HG03432 (cell line): ENCODE data around the gene MAP6.

Experiments used
- ATAC-seq: cut with Tn5 transposase; IDR thresholded peaks from one replicate; pipeline ENCODE4 v1.9.1; 2021; ENCODE audit warnings: mild to moderate bottlenecking, moderate library complexity; ENCODE audit not compliant: unreplicated experiment

The MAP6 gene

DNA sequence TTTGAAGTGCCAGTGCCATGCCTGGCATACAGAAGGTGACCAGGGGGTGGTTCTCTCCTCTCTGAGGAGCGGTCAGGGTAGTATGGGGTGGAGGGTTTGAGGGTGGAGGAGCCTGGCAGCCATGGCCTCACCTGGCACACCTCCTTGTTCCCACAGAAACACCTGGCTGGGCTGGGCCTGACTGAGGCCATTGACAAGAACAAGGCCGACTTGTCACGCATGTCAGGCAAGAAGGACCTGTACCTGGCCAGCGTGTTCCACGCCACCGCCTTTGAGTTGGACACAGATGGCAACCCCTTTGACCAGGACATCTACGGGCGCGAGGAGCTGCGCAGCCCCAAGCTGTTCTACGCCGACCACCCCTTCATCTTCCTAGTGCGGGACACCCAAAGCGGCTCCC, 97.2 kb downstream of the MAP6 start:
- no peak for ATAC-seq

DNA sequence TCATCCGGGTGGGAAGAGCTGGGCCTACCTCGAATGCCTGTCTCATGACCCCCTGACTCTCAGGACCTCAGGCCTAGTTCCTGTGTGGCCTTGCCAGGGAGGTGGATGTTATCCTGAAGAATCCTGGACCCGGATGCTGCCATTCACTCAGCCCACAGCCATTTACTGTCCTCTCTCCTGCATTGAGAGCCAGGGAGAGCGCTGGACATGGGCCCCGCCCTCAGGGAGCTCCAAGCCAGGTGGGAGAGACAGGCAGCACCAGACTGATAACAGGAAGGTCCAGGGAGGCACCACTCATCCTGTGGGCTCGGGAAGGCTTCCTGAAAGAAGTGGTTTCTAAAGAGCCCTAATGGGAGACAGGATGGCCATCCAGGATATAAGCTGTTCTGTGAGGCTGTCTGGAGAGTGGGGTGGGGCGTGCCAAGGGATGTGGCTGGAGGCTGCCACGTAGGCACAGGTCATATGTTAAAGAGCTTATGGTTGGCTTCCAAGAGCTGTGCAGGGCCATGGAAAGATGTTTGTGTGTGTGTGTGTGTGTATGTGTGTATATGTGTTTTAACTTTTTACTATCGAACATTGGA, 98.2 kb downstream of the MAP6 start:
- no peak for ATAC-seq

DNA sequence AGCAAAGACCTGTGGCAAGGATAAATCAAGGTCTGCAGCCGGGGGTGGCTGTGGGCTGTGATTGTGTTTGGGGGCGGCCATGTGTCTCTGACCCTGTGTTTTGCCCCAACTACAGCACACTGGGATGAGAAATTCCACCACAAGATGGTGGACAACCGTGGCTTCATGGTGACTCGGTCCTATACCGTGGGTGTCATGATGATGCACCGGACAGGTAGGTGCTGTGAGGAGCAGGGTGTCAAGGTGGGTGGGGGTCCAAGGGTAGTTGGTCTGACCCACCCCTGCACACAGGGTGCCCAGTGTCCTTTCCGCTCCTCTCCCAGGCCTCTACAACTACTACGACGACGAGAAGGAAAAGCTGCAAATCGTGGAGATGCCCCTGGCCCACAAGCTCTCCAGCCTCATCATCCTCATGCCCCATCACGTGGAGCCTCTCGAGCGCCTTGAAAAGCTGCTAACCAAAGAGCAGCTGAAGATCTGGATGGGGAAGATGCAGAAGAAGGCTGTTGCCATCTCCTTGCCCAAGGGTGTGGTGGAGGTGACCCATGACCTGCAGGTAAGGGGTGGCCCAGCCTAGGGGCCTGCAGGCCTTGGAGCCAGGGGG, 100.1 kb downstream of the MAP6 start:
- no peak for ATAC-seq

DNA sequence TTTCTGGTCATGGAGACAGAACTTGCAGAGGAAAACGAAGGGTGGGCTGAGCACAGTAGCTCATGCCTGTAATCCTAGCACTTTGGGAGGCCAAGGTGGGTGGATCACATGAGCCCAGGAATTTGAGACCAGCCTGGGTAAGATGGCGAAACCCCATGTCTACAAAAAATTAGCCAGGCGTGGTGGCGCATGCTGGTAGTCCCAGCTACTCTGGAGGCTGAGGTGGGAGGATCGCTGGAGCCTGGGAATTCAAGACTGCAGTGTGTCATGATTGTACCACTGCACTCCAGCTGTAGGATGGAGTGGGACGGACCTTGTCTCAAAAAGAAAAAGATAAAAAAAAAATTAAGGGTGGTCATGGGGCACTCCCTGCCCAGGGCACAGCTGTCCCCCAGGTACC, 100.9 kb downstream of the MAP6 start:
- ATAC-seq: no peak

DNA sequence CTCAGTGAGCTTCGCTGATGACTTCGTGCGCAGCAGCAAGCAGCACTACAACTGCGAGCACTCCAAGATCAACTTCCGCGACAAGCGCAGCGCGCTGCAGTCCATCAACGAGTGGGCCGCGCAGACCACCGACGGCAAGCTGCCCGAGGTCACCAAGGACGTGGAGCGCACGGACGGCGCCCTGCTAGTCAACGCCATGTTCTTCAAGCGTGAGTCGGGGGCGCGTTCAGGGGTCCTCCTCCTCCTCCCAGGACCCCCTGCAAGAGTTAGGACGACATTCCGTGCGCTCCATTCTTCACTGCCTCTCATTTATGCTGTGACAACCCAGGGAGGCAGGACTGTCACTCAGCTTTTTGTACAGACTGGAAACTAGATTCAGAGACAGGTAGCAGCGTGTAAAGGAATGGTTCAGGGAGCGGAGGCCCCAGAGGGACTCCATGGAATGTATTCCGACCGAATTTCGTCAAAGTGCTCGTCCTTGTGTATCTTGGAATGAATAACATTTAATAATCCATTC, 102.0 kb downstream of the MAP6 start:
- no peak for ATAC-seq

DNA sequence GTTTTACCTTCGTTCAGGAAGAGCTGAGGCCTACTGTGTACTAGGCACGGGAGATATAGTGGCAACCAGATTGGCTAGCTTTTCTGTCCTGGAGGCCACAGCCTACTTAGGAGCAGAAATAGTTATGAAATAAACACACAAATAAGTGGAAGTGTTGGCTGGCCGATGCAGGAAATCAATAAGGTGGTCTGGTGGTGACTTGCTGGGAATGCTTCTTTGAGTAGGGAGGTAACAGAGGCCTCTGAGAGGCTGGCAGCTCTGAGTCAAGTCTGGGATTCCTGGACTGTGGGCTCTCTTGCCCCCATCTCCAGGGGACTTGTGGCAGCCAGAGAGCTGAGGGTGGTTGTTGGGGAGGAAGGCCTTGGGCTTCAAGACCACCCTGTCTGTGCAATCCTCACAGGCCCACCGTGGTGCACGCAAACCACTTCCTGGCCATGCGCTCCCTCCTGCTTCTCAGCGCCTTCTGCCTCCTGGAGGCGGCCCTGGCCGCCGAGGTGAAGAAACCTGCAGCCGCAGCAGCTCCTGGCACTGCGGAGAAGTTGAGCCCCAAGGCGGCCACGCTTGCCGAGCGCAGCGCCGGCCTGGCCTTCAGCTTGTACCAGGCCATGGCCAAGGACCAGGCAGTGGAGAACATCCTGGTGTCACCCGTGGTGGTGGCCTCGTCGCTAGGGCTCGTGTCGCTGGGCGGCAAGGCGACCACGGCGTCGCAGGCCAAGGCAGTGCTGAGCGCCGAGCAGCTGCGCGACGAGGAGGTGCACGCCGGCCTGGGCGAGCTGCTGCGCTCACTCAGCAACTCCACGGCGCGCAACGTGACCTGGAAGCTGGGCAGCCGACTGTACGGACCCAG, 102.7 kb downstream of the MAP6 start:
- ATAC-seq: no peak

DNA sequence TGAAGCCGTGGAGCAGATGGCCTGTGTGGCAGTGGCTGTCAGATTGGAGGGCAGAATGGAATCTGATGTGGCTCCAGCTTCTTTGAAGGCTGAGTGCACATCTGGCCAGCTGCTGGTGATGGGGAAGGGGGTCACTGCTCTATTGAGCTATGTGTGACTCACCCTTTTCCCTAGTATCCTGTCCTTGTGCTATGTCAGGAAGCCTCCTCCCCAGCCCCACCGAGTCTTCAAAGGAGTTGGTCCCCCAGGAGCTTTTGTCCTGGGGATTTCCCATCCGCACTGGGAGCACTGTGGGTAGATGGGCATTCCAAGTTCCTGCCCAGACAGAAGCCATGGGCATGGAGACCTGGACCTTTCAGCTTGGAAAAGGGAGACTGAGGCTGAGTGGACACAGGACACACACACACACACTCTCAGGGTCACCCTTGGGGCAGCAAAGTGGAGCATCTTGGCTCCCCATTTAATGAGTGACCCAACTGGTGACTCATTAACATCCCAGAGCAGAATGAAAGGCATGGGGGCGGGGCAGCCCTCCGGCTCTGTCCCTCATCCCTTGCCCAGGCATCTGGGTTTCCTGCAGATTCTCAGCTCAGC, 103.5 kb downstream of the MAP6 start:
- no peak for ATAC-seq

DNA sequence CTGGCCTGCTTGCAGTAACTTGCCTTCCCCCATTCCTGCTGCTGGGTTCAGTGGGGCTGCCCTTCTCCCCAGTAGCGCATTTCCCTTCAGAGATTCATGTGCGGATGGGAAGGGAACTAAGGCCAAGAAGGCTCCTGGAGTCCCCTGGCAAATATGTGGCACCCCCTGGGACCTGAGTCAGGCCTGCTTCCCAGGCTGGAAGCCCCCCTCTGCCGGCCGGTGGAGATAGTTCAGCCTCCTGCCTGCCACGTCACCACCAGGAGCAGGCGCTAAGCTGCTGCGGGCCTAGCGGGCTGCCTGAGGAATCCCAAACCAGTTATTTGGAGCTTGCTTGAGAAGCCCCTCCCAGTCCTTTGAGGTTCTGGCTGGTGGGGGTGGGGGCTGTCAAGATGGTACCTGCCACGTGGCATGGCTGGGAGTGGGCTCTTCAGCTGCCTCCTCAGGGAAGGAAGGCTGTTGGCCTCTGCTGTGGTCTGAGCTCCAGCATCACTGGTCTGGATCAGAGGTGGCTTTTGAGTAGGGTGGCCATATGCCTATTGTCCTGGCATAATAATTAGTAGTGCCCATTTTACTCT, 104.8 kb downstream of the MAP6 start:
- no peak for ATAC-seq

DNA sequence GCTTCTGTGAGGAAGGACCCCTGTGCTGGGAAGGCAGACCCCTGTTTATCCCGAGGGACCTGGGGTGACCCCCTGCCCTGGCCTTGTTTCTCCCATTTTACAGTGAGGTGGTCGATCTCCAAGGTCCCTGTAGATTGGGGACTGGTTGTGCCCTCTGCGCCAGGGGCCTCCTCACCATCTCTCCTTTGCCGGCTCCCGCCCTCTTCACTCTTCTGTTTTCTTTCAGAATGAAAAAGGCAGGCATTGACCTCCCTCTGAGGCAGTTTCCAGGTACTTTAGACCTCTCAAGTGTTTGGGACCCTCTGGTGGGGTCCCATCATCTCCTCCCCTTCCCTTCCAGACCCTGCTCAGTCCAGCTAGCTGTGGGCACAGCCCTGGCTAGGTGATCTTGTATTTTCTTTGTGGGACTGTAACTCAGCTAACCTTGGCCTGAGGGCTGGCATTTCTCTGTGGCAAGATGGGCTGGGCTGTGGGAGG, 105.3 kb downstream of the MAP6 start:
- no peak for ATAC-seq

DNA sequence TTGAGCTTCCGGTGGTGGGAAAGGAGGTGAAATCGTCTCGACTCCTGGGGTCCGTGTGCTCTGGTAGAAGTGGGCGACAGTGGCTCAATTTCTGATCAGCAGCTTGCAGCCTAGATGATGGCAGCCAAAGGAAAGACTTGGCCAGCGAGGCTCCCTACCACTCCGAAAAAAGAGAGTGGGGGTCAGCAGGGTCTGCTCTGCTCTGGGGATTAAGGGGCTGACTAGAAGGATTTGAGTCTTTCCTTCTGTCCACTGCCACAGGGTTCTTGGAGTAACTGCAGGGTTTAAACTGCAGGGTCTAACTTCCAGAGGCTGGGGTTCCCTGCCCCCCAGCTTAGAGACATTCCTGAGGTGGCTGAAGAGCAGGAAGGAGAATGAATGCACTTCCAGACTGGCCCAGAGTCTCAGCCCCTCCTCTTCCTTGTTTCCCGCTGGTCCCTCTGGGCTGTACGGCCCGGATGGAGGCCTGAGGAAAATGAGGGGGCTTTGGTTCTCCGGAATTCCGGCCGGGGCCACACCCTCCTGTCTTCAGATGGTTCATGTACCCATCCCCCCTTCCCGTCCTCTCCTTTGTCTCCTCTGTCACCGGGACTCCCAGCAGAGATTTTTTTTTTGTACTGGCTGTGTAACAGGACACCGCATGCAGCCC, 105.9 kb downstream of the MAP6 start:
- no peak for ATAC-seq

DNA sequence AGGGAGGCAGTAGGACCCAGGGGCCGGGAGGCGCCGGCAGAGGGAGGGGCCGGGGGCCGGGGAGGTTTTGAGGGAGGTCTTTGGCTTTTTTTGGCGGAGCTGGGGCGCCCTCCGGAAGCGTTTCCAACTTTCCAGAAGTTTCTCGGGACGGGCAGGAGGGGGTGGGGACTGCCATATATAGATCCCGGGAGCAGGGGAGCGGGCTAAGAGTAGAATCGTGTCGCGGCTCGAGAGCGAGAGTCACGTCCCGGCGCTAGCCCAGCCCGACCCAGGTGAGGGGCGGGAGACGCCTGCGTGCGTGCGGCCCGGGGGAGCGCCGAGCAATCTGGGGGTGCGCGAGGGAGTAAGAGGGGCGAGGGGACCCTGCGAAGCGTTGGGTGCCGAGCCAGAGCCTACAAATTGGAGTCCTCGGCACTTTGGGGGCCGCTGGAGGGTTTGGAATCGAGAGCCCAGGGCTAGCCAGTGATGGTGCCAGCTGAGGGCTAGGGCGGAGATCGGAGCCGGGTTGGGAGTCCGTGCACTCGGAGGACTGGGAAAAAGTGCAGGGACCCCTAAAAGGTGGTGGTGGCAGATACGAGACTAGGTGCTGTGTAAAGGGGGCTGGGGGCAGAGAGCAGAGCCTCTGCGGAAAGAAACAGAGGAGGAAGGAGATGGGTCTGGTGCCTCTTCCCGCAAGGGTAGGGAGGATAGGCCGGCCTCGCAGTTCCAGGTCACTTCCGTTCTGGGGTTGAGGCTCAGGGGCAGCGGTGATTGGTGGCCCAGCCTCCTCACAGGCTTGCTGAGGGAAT, 106.6 kb downstream of the MAP6 start, which contains the start of gene SERPINH1:
Gene SERPINH1 (plus strand): TSS at position 206 of the 788 bp plus-strand sequence. CDS start 4,097 bp downstream, outside the sequence.
- ATAC-seq: peak; percentile 79

DNA sequence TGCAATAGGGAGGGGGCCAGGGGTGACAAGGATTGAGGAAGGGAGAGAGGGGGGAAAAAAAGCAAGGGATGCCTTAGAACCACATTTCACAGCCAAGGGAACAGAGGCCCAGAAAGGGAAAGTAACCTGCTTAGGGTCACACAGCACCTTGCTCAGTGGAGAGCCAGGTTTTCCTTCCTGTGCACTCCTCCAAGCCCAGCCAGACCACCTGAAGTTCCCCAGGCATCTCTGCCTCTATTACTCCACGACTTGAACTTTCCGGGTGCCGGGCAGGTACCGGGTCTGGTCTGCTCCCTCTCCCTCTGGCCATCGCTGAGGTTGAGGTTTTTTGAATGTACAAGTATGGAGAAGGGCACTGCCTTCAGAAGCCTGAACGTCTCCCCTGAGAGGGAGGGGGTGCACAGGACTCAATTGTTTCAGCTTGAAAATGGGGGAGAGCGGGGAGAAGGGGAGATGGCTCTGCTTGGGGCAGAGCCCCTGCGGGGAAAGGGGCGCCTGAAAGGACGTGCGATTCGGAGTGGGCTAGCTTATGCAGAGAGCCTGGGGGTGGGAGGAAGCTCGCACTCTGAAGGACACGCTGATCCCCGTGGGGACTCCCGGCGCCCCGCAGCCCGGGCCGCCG, 107.3 kb downstream of the MAP6 start:
- no peak for ATAC-seq

DNA sequence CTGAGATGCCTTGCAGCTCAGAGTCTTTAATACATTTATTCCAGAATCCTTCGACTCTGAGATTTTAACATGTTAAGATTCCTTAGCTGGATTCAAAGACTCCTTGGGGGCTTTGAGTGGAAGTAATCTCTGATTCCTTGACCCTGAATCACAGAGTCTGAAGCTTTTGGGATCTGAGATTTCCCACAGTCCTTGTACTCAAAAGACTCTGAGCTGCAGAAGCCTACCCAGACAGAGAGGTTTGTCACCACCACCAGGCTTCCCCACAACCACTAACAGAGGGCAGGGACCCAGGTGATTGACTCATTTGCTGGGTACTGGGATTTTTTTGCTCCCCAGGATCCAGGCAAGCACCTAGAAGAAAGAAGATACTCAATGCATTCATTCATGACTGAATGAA, 108.2 kb downstream of the MAP6 start:
- no peak for ATAC-seq

DNA sequence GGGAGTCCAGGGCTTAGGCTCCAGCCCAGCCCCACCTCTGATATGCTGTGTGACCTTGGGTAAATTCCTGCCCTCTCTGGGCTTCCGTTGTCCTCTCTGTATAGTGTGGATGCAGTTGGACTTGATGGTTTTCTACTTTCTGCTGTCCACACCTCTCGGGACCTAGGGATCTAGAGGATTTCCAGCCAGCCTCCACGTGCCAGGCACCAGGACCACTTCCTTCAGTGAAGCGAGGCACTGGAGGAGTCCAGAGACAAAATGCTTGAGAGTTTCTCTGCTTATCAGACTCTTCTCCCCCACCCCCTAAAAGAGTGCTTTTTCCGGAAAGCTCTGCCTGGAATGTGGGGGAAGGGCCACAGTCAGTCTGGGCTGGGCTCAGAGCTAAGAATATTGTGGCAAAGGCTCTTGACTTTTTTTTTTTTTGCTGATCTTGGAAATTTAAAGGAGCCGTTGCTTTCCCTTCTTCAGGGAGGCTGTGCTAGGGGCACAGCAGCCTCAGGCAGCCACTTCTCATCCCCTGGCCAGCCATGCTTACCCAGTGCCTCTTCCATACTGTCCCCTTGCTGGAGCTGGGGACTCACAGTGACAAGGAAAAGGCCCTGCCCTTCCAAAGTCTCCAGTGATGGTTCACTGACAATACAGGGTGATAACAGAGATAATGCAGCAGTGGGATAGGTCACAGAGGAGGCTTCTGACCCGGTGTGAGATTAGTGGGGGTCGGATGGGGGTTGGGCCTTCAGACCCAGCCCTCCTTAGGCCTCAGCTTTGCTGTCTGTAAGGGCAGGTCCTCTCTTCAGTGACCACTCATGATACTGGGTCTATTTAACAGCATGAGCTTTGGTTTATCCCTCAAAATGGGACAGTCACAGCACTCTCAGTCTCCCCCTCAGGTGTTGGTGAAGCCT, 109.6 kb downstream of the MAP6 start:
- no peak for ATAC-seq

DNA sequence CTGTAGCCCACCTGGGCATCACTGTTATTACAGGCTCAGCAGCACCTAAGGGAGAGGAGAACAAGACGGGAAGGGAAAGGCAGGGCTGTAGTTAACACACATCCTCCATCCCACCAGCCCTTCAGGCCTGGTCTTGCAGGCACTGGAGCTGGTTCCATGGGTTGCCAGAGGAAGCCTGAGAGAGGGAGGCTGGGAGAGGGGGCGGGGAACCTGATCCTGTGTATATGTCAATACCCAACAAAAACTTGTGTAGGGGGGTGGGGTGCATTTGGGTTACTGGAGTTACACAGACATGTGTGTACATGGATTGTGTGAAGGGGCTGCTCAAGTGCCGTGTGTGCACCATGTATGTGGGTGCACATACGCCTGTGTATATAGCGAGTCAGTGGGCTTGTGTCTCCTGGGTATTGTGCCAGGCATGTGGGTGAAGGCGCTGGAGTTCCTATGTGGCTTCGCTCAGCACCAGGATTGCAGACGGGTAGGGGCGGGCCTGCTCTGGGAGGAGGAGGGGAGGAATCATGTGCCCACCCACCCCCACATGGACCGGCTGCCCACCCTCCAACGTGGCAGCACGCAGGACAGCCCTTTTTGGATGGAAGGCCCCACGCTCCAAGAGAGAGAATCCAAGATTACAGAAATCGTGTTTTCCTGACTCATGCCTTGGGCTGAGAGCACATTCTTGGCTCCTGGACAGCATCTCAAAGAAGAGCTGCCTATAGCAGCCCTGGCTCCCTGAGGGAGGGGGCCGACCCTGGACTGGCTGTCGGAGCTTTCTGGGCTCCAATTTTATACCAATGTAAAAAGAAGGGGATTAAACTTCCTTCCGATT, 111.0 kb downstream of the MAP6 start:
- no peak for ATAC-seq

DNA sequence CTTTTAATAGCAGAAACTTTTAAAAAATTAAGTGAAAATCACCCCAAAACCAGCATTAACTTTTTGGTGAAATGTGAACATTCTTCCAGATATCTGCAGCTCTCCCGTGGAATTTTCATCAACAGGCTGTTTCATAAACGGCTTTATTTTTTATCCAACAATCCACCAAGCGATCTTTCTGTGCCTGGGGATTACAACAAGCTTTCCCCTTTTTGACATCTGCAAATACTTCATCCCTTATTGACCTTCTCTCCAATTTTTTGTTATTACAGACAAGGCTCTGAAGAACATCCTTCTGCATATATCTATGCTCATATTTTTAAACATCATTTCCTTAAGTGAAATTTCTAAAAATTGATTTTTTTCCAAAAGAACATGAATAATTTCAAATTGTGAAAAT, 112.6 kb downstream of the MAP6 start:
- no peak for ATAC-seq

DNA sequence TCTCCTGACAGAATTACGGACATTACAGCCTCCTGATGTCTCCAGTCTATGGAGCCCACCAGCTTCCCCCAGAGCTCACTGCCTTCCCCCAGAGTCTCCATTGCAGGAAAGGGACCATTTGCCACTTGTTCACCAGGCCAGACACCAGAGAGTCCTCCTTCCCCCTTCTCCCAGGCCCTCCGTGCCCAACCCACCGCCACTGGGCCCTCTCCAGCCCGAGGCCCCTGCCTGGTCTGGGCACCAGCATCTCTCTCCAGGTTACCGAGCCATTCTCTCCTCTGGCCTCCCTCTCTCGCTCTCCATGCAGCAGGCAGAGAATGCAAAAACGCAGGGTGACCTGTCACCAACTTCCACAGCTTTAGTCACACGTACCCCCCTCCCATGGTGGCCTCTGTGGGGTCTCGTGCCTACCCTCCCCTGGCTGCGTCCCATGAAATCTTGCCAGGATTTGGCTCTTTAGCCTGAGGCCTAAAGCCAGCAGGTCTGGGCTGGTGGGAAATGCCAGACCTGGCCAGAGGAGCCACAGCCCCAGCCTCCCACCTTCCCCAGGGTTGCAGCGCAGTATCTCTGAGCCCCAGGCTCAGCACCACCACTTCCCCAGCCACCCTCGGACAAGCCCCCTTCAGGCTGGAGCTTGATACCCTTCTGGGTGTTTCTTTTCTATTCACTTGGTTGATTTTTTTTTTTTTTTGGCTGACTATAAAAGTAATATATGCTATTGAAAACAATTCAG, 113.6 kb downstream of the MAP6 start:
- no peak for ATAC-seq
